Femur (tissue), 1 donor: ENCODE measurements around the gene LIN7B.

Experiments
- DNase-seq: peaks from one replicate; pipeline ENCODE4 v3.0.0-alpha.2; 2017

The LIN7B gene

DNA sequence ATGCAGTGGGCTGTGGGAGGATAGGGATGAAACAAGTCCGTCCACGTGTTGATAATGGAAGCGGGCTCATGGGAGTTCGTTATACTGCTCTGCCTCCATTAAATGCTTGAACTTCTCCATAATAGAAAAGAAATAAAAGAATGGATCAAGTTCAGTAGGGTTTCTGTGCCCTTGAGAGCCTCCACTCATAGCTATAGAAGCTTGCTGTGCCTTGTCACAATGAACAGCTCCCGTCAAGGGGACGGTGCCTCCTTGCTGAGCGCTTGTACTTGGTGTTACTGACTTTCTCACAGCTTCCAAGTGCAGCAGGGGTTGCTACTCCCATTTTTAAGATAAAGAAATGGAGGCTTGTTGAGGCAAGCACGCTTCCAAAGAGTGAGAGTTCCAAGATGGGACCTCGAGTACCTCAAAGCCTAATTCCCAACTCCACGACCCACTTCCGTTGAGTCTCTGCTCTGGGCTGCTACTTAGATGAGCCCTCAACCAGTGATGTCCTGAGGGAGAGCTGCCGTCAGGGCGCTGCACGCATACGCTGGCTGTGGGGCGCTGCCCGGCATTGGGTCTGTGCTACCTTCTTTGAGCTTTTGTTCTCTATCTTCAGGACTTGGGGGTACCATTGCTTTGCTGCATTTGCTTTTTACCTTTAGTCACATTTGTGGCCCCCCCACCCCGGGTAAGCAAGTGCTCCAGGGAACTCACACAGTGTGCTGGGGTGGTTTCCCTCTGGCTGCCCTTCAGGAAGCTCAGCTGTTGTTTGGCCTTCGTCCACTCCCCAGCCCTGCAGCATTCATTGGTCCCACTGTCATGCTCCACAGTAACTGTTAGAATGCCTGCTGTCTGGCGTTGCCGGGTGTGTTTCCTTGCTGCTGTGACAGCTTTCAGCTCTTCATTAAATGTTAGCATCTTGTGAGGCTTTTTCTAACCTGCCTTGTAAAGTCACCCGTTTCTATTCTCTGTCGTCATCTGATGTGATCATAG, 19.4 kb upstream of the LIN7B start:
- DNase-seq: peak; percentile 62

- DNase-seq: peak; percentile 80
Measured at GRCh38 chr19:49097453-49098288, 16.5 kb upstream of the LIN7B start.

GRCh38 chr19:49098795-49099194, 15.4 kb upstream of the LIN7B start:
- DNase-seq: no peak

- no peak for DNase-seq
Measured at GRCh38 chr19:49101160-49101559, 13.0 kb upstream of the LIN7B start.

DNA sequence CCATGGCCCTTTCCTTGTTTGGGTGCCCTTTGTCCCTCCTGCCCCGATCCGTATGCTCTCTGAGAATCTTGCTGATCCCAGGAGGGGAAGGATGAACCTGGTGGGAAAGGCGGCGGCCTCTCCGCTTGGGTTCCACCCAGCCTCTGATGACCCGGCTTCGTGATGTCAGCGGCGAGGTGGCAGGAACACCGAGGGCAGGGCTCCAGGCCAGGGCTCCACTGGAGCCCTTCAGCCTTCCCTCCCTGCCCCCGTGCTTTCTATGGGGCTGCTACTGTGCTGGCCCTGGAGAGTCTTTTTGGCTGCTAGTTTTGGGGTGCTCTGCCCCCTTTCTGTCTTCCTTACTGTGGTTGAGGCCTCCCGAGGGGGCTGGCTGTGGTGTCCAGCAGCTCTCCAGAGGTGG, 11.9 kb upstream of the LIN7B start:
- DNase-seq: no peak

DNA sequence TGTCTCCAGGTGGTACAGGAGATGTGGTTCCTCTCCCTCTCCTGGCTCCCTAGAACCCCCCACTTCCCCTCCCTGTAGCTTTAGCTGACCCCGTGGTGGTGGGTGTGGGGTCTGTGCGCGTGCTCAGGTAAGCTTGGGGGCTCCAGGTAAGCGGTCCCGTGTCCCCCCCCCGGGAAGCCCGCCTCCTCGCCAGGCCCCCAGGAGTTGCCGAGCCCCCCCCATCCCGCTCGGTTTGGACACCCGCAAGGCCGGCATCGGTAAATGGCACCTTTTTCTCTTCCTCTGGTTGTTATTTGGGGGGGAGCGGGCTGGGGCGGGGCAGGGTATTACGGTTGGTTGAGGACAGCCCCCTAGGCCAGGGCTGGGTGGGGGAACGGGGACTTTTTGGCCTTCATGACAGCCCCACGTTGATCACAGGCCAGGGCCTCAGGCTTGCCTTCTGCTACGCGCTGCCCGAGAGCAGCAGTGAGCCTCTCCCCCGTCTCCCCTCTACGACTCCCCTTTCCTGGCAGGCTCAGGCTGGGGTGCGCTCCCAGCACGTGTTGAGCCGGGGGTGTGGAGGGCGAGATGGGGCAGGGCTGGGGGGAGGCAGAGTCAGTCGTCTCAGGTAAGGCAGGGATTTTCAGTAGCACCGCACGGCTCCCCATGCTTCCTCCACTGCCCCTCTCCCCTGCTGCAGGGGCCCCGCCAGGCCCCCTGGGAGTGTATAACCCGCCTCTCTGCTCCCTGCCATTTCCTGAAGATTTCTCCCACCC, 10.7 kb upstream of the LIN7B start:
- DNase-seq: no peak

DNA sequence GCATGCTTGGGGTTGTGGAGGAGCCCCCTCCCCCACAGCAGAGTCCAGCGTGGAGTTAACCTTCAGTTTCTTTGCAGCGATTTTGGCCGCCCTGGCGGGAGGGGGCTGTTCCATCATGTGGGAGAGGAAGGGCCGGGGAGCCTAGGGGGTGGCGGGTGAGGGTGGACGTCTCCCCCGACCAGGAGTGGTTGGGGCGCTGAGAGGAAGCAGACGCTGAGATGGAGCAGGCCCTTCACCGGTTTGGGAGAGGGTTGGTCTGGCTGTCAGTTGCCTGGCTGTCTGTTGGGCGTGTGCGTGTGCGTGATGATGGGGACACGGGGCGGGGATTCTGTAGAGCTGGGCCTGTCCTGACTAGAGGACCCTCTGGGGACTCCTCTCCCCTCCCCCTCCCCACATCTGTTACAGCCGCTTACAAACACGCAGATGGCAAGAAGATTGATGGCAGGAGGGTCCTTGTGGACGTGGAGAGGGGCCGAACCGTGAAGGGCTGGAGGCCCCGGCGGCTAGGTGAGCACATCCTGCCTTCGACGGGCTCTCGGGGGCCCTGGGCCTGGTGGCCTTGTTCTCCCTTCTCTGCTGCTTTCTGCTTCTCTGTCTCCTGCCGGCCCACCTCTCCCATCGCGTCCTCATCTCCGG, 9.8 kb upstream of the LIN7B start:
- DNase-seq: peak; percentile 66

DNA sequence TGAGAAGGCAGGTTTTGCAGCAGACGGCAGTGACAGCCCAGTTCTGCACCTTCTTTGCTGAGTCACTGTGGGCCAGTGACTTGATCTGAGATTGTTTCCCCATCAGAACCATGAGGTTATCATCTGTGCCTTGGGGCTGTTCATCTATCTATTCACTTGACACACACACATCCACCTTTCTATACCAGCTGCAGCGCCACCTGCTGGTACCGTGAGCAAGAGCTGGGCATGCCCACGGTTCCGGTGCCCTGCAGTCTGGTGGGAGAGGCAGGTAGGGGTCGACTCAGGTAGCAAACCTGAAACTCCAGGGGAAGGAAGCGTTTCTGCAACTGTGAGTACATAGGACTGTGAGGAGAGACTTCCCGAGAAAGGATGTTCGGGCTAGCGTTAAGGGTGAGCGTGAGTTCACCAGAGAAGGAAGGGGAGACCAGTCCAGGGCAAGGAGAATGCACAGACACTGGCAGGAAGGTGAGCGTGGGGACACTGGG, 7.5 kb upstream of the LIN7B start:
- DNase-seq: peak; percentile 55

- no peak for DNase-seq
Measured at GRCh38 chr19:49107625-49108459, 6.3 kb upstream of the LIN7B start.

GRCh38 chr19:49109051-49109450, 5.1 kb upstream of the LIN7B start:
- no peak for DNase-seq

- DNase-seq: no peak
Measured at GRCh38 chr19:49109569-49110233, 4.5 kb upstream of the LIN7B start.

DNA sequence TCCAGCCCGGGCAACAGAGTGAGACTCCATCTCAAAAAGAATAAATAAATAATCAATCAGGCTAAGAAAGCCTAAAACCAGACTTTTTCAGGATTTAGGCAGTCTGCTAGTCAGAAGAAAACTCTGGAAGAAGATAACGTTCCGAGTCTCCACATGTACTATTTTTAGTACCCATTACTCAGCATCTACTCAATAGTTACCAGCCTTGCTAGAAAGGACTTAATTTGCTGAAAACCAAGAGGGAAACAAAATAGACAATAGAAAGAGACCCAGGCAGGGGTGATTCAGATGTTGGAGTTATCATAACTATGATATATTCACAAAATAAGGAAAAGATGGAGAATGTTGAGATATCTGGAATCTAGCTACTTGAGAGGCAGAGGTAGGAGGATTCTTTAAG, 3.6 kb upstream of the LIN7B start:
- no peak for DNase-seq

- no peak for DNase-seq
Measured at GRCh38 chr19:49111218-49111998, 2.8 kb upstream of the LIN7B start.

DNA sequence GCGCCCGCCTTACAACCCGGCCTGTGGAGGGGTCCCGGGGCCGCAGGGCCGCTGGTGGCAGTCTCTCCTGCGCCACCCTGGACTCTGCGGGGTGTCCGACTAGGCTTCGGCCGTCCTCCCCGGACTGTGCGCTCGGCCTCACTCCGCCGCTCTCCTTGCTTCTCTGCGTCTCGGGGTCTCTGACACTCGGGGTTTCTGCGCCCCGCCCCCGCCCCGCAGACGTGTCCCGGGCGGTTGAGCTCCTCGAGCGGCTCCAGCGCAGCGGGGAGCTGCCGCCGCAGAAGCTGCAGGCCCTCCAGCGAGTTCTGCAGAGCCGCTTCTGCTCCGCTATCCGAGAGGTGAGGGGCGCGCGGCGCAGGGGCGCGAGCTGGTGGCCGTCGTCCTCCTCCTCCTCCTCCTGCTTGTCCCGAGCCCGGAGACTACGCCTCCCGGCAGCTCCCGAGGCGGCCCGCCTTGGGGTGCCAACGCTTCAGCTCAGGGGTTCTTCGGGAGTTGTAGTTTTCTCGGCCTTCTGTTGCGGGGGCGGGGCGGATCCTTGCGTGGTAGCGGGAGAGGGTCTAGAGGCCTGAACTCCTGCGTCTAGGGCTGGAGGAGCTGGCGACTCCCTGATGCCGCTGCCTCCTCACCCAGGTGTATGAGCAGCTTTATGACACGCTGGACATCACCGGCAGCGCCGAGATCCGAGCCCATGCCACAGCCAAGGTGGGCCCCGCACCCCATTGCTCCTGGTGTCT, 627 bp downstream of the LIN7B start:
- DNase-seq: peak; percentile 86

- DNase-seq: peak; percentile 37
Measured at GRCh38 chr19:49116544-49116943, 2.4 kb downstream of the LIN7B start.

DNA sequence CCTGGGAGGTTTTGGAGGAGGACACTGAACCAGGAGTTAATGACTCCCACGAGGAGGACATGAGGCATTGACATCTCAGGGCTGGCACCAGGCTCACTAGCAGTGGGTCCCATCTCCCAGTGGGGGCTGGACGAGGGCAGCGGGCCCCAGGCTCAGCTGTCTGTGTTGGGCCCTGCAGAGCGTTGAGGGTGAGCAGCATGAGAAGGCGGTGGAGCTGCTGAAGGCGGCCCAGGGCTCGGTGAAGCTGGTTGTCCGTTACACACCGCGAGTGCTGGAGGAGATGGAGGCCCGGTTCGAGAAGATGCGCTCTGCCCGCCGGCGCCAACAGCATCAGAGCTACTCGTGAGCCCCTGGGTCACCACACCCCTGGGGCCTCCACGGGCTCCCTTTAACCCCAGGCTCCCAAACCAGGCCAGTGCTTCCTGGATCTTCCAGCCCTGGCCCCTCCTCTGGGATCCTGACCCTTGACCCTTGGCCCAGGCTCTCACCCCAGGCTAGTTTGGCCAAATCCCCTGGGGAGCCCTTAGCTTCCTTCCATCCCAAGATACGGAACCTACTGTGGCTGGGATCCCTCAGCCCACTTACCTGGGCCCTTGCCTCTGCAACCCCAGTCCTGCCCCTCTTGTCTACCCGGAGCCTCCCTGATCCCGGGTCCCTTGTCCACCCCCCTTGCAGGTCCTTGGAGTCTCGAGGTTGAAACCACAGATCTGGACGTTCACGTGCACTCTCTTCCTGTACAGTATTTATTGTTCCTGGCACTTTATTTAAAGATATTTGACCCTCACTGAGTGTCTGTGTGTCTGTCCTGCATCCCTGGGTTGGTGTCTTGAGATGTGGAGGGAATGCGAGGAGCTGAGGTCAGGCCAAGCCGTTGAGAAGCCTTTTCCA, 3.8 kb downstream of the LIN7B start:
- DNase-seq: peak; percentile 27

DNA sequence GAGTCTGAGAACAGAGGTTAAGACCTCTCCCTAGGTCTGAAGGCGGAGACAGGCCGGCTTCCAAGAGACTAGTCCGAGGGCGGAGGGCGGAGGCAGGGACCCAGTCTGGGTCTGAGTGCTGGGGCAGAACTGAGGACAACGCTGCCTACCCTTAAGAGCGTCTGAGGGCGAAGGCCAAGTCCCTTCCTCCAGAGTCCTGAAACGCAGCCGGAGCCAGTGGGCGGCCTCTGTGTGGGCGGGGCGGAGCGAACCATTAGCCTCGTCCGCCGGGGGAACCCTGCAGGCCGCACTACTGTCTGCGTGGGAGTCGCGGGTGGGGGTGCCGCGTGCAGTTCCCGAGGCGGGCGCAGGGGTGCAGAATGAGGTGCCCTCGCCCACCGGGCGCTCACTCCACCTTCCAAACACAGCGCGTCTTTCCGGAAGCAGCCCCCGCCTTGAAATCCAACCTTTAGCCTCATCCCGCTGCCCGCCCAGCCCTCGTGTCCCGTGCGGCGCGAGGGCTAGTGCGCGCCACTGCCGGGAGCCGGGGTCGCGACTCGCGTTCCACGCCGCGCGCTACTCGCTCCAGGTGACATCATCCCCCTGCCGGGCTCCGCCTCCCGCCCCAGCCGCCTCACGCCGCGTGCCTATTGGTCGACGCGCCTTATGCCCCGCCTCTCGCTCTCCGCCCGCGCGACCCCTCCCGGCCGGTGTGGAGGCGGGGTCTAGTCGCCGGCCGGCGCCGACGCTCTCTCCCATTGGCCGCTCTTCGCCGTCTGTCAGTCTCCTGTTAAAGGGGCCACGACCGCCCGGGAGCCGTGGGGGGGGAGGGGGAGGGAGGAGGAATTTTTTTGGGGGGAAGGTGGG, 4.6 kb downstream of the LIN7B start, which contains the start of gene C19orf73:
Gene C19orf73 (minus strand): TSS at position 579 of the 846 bp plus-strand sequence. CDS start 121 bp downstream, at position 458.
- peak; percentile 96 for DNase-seq
